Right lung (tissue), 5 donors: Measurements from ENCODE around the gene KRT7. TPM values are rescaled to one million over a fixed set of nuclear protein-coding genes. Genes with fewer than 3 reads are reported as not detected.
"Not testable (repeated sequence)": the region's sequence is repeated elsewhere in the genome, so short reads cannot be mapped to it uniquely, and the experiment has no call there.

ENCODE experiments used
- DNase-seq, 2 donors: peaks; one replicate each; pipeline ENCODE4 v3.0.0-alpha.2; 2013
- polyA plus RNA-seq, 5 donors: library from polyadenylated mRNA; unstranded; fragments of 120-200 nt; gene quantifications; one replicate each; pipeline versions ENCODE4 v1.2.1 to v1.2.3, GENCODE V29; 2013; ENCODE audit warnings: inconsistent platforms in 1 of 5, low replicate concordance in 1 of 5; ENCODE audit not compliant: insufficient read length in 5 of 5, insufficient read depth in 1 of 5

KRT7 gene
- polyA plus RNA-seq, 5 donors: 13.7 to 47.1 (median 24.3) TPM

DNA sequence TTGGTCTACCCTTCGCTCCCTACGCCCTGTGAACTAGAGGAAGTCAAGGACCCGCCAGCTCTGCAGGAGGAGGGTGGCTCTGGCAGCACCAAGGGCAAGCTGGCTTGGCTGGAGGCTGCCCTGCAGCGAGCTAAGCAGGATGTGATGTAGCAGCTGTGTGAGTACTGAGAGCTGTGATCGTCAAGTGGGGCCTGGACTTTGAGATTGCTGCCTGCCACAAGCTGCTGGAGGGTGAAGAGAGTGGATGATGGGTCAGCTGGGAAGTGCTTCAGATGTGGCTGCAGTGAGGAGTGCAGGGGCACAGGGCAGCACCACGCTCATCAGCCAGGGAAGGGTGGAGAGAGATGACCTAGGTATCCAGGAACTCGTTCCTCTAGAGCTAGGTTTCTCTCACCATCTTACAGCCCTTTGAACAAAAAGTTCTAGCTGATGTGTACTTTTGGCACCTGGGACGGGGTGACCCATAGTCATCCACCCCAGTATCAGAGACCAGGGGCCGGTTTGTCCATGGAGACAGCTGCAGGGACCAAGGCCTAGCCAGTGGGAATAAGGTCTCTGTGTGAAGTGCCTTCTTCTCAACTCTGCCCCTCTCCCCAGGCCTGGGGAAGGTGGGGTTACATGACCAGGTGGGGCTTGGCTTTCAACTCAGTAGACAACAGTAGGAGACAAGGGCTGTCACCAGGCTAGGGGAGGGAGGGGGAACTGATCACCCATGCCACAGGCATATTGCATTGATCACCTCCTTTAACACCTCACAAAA is 44.6 kb downstream of the KRT7 start:
- peak in 1 of 2 donors; percentile 38 for DNase-seq

DNA sequence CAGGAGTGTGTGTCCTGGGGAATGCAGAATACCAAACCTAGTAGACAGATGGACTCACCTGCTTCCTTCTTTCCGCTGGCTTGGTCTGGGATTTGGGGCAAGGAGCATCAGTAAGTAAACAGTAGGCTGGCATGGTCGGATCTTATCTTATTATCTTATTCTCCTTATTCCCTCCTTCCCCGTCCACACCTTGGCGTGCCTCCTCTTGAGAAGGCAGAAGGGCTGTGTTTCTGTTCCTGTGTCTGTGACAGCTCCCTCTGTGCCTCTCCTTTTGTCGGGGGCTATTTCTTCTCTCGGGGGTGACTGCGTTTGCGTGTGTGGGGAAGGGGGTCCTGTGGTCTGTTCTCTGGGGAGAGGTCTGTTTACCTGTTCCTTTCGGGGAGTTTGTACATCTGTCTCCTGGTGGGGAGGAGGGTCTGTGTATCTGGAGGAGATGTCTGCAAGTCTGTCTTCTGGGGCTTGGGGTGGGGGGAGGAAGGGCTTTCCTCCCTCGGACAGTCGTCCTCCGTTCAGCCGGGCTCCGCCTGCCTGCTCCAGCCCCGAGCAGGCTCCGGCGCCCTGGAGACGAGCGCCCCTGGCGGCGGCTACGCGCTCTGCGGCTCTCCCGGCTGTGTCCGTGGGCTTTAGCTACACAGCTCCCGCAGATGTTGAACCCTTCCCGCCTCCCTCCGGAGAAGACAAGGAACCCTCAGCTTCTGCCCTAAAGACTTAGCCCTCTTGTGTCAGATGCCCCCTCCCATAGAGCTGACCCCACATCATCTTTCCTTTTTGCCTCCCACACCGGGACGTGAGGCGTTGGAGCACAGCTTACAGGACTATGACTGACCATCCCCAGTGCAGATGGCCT is 45.8 kb downstream of the KRT7 start:
- DNase-seq: peak; percentile 71 to 74

- DNase-seq: no peak
Measured at GRCh38 chr12:52279422-52280318, 46.6 kb downstream of the KRT7 start.

DNA sequence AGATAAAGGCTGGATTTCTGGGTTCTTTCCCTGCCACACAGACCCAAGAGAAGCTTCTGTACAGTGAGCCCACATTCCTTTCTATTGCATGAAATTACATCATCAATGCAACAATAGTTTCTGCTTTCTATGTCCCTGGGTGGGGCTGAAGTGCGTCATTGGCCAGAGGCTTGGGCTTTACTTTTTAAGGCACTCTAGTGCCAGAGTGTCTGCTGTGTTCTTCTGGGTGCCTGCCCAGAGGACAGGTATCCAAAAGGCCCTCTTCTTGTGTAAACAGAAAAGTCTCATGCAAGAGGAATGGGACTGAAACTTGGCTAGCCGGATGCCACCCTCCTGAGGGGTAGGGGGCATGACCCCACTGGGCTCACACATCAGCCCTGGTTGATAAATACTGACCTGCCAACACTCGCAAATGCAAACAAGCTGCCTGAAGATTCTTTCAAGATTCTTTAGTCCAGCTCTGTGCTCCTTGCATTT is 47.3 kb downstream of the KRT7 start:
- peak in 1 of 2 donors; percentile 26 for DNase-seq

DNA sequence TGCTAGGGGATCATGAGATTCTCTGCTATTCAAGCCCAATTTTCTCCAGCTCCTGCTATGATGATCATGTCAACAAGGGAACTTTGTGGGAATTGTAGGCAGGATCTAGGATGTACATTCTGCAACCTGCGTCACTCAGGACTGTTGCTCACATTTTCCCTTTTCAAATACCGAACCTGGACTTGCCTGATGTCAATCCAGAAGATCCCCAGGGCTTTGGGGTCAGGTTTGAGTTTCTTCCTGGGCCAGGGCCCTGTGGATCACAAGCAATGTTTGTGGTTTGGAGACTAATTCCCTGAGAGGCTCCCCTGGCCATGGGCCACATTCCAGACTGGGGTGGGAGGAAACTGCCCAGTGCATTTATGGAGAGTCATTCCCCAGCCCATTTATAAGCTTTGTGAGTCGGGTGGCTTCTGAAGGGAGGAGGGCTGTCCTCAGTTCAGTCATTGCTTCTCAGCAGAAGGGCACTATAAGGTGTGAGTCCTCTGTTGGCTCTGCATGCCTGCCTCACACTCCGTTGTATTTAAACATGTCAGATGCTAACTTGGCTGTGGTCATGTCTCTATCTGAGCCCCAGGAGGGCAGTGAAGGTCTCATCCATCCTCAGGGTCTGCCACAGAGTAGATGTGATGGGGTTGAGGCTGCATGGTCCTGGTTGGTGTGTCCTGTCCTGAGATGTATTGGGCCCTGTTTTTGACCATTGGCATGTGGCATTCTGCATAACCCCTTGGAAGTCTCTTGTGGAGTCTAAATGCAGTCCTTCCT is 47.9 kb downstream of the KRT7 start:
- DNase-seq: no peak

GRCh38 chr12:52284562-52285171 is 51.6 kb downstream of the KRT7 start:
- no peak for DNase-seq

DNA sequence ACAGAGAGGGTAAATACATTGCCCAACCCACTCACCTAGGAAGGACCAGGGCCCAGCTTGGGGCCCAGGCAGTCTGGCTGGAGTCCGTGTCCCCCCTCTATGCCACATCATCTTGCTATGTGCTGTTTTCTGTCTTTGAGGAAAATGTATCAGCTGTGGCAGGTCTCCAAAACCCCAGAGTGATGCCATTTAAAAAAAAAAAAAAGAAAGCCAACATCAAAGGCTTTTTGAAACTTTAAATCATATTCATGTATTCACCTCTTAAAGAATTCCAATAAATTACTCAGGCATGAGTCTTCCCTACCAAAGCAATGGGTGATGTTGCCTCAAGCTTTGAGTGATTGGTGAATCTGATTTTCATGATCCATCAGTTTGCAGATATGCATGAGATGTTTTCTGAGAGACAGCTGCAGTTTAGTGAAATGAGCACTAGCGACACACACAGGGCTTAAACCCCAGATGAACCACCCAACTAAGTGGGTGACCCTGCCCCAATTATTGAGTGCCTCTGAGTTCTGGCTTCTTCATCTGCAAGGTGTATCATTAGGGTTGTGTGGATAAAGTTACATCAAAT is 52.2 kb downstream of the KRT7 start:
- no peak for DNase-seq

DNA sequence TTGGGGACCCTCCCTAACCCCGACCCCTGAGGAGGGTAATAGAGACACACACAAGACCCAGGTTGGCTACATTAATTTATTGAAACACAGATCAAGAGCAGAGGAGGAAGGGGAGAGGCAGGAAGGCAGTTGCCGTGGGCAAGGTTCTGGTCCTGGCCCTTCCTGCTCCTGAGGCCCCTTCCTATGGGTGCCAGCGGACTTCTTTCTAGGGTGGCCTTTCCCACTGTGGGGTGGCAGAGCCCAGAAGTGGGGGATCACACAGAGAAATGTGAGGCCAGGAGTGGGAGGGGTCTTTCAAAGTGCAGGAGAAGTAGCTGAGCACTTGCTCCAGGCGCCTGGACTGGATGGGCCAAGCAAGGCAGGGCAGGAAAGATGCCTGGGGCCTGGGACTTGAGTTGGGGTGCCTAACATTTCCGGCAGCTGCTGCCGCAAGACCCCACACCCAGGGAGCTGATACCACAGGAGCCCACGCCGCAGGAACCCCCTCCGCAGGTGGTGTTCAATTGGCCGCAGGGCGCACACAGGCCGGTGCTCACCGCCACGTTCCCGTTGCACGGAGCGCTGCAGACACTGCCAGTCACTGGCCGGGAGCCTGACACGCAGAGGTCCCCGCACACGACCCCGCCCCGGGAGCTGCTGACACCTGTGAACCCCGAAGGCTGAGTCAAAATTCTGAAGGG is 52.9 kb downstream of the KRT7 start:
- DNase-seq: no peak

- DNase-seq: not testable (repeated sequence)
Measured at GRCh38 chr12:52286857-52287785, 54.1 kb downstream of the KRT7 start.

DNA sequence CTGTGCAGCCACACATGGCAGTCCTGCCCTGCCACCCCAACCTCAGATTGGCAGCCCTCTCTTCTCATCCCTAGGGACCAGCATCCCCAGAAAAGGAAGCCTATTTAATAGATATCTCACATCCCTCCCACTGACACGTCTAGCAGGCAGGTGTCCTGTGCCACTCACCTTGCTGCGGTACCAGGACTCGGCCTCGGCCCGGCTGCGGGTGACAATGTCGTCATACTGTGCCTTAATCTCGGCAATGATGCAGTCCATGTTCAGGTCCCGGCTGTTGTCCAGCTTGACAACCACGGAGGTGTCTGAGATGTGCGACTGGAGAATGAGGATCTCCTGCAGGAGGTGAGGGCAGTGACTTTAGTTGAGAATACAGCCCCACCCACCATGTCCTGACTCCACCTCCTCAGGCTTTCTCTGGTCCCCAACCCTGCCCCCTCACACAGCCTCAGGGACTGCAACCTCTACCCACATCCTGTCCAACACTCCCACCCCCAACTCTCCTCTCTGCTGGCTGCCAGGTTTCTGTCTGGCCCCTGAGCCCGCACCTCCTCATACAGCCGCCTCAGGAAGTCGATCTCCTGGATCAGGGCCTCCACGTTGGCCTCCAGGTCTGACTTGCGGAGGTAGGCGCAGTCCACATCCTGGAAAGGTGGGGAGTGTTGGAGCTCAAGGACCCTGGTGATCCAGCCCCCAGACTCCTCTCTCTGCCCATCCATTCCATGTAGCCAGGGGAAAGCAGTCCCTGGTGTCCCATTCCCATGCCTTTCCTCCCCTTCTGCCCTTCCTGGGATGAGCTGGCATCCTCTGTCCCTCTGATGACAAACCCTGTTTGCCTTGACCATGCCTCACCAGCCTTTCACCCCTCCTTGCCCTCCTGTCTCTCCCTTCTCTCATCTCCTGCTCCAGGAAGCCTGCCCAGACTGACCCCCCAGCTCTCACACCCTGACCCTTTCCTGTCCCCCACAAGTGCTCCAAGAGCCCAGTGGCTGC is 55.1 kb downstream of the KRT7 start:
- not testable (repeated sequence) for DNase-seq

GRCh38 chr12:52290483-52291134 is 57.6 kb downstream of the KRT7 start:
- not testable (repeated sequence) for DNase-seq

- DNase-seq: no peak
Measured at GRCh38 chr12:52291267-52291935, 58.4 kb downstream of the KRT7 start, which contains the start of gene KRT81. TSS of gene KRT81 (minus strand) at chr12:52291534. CDS start at chr12:52291465, 69 bp downstream.

- no peak for DNase-seq
Measured at GRCh38 chr12:52293926-52294325, 60.9 kb downstream of the KRT7 start.

DNA sequence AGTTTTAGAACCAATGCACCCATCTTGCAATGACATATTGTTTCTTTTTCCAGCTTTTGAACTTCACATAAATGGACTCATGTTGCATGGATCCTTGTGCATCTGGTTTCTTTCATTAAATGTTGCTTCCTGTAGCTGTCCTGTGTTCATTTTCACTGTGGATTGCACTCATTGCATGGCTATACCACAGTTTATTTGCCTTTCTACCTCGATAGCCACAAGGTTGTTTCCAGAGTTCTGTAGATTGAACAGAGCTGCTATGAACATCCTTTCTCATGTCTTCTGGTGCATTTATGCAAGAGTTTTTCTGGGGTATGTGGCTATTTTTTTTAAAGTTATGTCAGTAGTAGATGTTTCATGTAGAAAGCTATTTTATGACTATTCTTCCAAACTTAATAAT is 61.8 kb downstream of the KRT7 start:
- no peak for DNase-seq

DNA sequence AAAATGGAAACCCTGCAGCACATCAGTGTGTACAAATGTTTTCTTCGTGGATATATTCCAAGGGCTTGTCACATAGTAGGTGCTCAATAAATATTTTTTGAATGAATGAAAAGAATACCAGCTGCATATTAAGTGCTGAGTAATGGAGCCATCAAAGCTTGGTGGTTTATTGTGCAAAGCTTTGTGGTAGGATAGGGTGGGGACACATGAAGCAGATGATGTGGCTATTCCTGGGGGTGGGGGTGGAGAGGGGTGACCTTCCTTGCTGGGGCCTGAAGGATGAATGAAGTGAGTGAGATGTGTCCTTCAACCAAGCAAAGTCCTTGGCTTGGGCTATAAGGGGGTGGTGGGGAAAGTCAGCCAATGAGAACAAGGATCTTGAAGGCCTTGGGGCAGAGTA is 62.6 kb downstream of the KRT7 start:
- no peak for DNase-seq
